GM10248 (cell line): Measurements from ENCODE around the gene TRIP13.

Experiments
- CTCF ChIA-PET: fragments of 300-600 bp; sonication (Branson Sonifier 250); formaldehyde crosslinking; extraction: SDS; loops from one replicate; lab custom pipeline; 2021; ENCODE audit warnings: antibody characterized with exemption; lab: Yijun Ruan, JAX
- POLR2A ChIA-PET: fragments of 350-650 bp; sonication (Branson Sonifier 250); formaldehyde crosslinking; extraction: SDS; loops from one replicate; lab custom pipeline; 2020; ENCODE audit warnings: antibody characterized with exemption; lab: Yijun Ruan, JAX
- DNase-seq: peaks from one replicate; pipeline ENCODE4 v3.0.0; 2012; ENCODE audit errors: extremely low spot score
- TF ChIP-seq, protein P1 (sequence below): IDR thresholded peaks from 2 replicates; pipeline ENCODE4 v1.5.1; 2012; ENCODE audit warnings: mild to moderate bottlenecking, low read depth; ENCODE audit errors: extremely low read depth, missing control alignments, control extremely low read depth

TRIP13 gene

DNA sequence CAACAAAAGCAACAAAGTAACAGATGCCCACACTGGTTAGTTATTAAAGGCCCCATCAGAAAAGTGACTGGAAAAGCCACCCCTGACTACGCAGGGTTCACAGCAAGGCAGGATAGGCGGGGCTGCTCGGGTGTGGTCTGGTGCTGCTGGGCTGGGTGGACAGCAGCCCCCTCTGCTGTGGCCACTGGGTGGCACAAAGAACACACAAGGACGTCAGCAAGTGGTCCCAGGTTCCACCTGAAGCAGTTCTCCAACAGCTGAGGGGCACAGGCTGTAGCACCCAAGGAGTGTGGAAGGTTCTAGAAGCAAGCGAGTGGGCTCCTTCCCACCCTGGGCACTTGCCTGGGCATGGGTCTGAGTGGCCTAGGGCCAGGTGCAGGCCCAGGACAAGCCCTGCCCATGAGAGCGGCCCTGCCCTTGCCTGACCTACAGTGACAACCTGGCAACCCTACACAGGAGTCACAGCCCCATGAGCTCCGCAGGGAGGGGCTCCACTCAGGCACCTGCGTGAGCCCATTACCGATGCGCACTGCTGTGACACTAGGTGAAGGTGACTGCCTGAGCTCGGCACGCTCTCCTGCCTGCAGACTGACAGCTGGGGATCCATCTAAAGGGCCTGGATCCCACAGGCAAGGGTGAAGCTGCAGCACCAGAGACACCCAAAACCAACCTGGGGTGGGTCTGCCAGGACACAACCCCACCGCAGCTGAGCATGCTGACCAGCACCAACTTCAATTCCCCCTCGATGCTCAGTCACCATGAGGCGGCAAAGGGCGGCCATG is 8.1 kb upstream of the TRIP13 start:
- ChIA-PET CTCF (no interaction called here), POLR2A (no interaction called here)
- no peak for DNase-seq
- TF ChIP-seq, protein P1, sequence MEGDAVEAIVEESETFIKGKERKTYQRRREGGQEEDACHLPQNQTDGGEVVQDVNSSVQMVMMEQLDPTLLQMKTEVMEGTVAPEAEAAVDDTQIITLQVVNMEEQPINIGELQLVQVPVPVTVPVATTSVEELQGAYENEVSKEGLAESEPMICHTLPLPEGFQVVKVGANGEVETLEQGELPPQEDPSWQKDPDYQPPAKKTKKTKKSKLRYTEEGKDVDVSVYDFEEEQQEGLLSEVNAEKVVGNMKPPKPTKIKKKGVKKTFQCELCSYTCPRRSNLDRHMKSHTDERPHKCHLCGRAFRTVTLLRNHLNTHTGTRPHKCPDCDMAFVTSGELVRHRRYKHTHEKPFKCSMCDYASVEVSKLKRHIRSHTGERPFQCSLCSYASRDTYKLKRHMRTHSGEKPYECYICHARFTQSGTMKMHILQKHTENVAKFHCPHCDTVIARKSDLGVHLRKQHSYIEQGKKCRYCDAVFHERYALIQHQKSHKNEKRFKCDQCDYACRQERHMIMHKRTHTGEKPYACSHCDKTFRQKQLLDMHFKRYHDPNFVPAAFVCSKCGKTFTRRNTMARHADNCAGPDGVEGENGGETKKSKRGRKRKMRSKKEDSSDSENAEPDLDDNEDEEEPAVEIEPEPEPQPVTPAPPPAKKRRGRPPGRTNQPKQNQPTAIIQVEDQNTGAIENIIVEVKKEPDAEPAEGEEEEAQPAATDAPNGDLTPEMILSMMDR: no peak

DNA sequence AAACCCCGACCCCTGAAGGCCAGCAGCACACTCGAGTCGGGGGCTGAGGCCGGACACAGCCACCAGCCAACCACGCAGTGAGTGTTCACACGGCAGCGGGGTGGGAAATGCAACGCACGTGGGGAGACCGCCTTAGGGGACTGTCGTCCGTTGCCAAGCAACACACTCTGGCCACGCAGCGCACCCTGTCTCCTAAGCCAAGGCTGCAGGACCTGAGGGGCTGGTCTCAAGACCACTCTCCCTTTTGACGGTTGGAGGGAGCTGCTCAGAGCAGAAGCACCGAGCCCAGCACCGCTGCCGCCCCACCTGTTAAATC is 7.6 kb upstream of the TRIP13 start:
- POLR2A ChIA-PET: no interaction called here
- TF ChIP-seq, protein P1: no peak
- DNase-seq: no peak
- CTCF ChIA-PET: no interaction called here

DNA sequence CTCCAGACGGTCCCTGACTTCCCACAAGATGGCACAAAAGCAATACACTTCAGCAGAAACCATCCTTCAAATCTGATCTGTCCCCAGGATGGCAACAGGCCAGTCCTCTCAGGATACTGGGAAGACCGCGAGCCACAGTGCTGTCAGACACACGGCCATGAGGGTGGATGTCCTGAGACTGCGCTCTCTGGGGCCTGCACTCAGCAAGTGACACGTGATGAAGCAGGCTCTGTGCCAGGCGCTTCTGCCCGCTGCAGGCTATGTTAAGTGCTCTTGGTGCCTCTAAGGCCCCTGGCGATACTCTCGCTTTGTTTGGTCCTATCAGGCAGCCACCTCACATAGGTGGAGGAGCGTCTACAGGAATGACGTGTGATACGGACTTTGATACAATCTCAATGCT is 7.2 kb upstream of the TRIP13 start:
- no peak for DNase-seq
- CTCF ChIA-PET: interaction anchor here (2.1 kb wide), 1 partner anchor 17 kb away, joined by 7 read pairs; no protein-coding TSS in a partner anchor
- POLR2A ChIA-PET: no interaction called here
- TF ChIP-seq, protein P1: no peak

DNA sequence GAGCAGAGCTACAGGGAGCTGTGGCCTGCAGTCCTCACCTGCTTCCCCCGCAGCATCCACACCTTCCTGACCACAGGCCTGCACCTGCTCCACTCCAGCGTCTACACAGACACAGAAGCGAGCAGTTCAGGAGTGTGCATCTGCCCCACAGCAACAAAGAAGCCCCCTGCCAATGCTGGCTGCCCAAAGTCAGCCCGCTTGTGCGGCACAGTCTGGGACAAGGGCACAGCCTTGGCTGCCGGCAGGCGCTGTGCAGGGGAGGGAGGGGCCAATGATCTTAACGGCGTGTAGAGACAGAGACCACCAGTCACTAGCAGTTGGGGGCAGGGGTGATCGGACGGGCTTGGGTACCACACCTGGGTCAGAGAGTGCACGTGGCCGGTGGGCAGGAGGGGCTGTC is 6.6 kb upstream of the TRIP13 start:
- POLR2A ChIA-PET: no interaction called here
- DNase-seq: no peak
- TF ChIP-seq, protein P1: no peak
- CTCF ChIA-PET: interaction anchor here (2.1 kb wide), 1 partner anchor 16 kb away, joined by 7 read pairs; no protein-coding TSS in a partner anchor

DNA sequence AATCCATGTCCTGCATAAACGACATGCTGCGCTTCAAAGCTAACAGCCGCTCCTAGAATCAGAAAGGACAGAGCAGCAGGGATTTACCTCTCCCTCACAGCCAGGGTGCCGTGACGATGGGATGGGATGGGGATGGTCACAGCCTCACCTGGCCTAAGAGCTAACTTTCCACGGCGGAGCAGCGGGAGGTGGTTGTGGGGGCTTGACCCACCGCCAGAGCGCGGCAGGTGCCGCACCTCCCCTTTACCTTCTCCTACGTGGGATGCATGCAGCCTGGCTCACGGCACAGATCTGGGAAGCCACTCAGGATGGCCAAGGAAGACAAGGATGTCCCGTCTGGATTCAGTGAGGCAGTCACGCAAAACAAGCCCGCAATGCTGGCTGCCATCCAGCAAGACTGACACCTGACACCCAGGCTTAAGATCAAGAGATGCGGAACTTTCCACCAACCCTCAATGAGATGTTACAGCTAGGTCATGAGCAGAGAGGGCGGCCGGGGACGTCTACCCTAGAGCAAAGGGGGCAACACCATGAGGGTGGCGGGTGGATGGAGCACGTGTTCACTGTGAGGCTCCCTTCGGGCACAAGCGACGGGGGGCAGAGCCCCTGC is 5.9 kb upstream of the TRIP13 start:
- TF ChIP-seq, protein P1: no peak
- POLR2A ChIA-PET: no interaction called here
- CTCF ChIA-PET: interaction anchor here (2.1 kb wide), 1 partner anchor 15 kb away, joined by 7 read pairs; no protein-coding TSS in a partner anchor
- DNase-seq: no peak

DNA sequence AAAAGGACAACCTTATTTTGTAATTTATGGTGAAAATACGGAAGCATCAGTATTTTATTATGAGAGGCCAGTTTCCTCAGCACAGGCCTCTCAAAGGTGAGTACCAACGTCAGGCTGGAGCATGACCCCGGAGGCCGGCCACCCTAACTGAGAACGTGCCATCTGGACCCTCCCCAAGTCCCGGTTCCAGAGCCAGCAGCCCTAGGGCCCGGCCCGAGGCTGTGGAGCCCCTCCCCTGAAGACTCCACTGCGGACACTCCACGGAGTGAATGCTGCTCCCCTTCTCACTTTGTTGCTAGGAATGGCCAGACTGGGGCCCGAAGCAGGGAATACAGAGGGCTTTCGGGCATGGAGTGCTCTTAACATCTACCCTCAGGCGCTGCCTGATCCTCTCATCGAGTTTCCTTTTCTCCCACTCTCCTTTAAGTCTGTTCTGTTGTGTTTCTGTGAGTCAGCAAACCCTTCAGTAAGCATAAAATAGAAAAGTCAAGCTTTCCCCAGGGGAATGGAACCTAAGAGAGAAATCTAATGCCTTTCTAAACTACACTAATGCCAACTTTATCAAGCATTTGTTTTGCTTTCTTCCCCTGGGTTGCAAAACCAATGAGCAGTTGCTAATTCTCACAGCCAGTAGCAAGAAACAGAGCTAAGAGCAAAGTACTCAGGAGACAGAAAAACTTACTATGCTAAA is 4.6 kb upstream of the TRIP13 start:
- POLR2A ChIA-PET: no interaction called here
- DNase-seq: no peak
- TF ChIP-seq, protein P1: no peak
- CTCF ChIA-PET: interaction anchor here (1.2 kb wide), 1 partner anchor 757 kb away, joined by 4 read pairs; no protein-coding TSS in a partner anchor
